ENCODE measurements around the gene EML5.
"Not testable (repeated sequence)": the region's sequence is repeated elsewhere in the genome, so short reads cannot be mapped to it uniquely, and the experiment has no call there.

EML5 gene

DNA sequence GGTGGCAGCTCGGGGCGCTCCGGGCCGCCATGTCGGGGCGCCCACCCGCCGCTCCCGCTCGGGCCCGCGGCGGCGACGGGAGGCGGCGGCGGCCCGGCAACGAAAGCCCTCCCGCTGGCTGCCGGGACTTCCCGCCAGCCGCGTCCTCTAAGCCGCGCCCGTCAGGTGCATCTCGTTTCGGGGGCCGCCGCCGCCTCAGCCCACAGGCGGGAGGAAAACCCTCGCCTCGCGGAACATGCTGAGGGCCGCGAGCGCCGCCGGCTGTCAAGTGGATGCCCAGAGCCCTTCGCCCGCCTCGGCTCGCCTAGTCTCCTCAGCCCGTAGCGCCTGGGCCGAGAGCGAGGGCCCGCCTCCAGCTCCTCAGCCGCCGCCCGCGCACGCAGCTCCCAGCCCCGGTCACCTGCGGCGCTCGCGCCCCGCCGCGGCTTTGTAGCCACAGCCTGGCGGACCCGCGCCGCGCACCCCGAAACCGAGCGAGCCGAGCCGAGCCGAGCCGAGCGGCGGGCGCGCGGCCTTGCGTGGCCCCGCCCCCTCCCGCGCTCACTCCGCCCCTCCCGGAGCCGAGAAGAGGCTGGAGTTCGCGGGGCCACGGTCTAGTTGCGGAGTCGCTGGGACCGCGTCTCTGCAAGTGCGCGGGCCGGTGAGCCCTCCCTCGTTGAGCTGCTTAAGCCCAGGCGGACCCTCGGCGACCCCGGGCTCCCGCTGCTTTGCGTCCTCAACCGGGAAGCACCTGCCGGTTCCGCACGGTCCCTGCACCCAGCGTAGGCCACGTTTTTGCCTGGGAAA lies at the start of gene EML5:
Gene EML5 (minus strand): TSS at position 481 of the 786 bp plus-strand sequence. CDS start 450 bp downstream, at position 31.
- peak; percentile 22 for DNase-seq (ENCODE audit: low spot score)

GRCh38 chr14:88842414-88842813 lies 49.7 kb upstream of the EML5 start:
- no peak for DNase-seq (ENCODE audit: low spot score)

- DNase-seq (ENCODE audit: low spot score), result no peak
Measured at GRCh38 chr14:88841741-88842140, 49.0 kb upstream of the EML5 start.

DNA sequence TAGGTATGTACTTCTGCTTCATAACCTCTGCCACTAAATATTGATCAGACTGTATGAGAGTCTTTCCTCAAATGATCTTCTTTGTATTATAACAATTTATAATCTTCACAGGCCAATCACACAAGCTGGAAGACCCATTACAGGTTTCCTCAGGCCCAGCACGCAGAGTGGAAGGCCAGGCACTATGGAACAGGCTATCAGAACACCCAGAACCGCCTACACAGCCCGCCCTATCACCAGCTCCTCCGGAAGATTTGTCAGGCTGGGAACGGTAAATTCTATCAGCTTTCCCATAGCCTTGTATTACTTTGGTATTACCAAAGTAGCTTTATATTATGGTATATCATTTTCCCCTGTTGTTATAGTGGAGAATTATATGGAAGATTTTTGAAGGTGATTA lies 48.2 kb upstream of the EML5 start:
- DNase-seq (ENCODE audit: low spot score), result no peak

- DNase-seq (ENCODE audit: low spot score), result no peak
Measured at GRCh38 chr14:88838015-88838414, 45.3 kb upstream of the EML5 start.

DNA sequence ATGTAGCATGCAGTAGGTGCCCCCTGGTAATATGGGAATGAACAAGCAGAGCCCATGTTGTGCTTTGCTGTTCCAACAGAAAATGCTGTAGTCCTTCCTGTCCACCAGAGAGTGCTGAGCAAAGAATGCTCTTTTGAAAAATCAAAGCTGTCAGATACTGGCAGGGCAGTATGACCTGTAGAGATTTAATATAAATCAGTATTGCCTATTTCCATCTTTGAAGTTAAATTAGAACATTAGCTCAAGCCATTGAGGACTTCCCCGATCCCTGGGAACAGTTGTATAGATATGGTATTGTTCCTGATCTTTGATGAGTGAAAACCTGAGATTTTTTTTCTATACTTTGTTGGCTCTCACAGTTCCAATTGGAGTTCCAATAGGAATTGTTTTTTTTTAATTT lies 44.7 kb upstream of the EML5 start:
- no peak for DNase-seq (ENCODE audit: low spot score)

DNA sequence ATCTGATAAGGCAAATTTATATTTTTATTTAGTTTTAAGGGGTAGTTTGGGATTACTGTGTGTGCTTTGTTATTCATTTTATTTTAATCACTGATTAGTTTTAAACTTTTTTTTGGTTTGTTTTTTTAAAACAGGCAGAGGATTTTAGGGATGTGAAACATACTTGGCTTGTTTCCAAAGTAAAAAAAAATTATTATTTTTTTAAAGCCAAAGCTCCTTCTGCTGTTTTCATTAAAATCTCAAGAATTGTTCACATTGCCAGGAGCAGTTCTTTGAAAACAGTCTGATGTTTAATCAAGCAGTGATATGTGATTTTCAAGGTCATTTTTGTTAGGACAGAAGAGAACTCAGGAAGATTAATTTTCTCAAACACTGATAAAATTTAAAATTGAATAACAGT lies 42.9 kb upstream of the EML5 start:
- no peak for DNase-seq (ENCODE audit: low spot score)

DNA sequence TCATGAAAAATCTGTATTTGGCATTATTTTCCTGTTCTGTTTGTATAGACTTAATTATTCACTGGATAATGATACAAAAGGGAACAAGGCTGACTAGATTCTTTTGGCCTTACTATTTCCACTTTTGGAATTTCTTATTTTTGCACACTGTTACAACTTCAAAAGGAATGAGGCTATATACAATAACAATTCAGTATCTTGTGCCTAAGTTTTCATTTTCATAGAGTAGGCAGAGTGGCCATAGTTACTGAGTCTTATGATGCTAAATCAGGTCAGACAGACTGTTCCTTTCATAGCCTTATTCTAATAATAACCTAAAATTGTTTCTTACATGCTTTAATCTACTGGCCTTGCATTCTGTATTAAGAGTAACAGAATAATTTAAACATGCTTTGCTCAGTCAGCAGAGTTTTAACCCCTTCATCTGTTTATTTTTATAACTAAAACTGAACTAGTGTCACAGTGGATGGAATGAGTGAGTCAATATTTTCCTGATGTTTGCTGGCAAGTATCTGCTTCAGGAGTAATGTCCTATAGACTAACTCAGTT lies 42.2 kb upstream of the EML5 start:
- DNase-seq (ENCODE audit: low spot score), result no peak

DNA sequence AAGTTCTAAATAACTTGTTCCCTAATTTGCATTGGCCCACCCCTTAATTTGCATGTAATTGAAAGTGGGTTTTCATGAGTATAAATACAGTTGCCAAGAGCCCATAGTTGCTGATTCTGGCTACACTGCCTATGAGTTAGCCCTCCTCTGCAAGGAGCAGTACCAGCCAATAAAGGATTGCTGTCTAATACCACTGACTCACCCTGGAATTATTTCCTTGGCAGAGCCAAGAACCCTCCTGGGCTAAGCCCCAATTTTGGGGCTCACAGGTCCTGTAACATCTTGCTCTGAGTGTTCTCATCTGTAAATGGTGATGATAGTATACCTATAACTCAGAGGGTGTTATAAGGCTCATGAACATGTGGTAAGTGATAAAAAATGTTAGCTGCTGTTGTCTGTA lies 38.5 kb upstream of the EML5 start:
- no peak for DNase-seq (ENCODE audit: low spot score)

DNA sequence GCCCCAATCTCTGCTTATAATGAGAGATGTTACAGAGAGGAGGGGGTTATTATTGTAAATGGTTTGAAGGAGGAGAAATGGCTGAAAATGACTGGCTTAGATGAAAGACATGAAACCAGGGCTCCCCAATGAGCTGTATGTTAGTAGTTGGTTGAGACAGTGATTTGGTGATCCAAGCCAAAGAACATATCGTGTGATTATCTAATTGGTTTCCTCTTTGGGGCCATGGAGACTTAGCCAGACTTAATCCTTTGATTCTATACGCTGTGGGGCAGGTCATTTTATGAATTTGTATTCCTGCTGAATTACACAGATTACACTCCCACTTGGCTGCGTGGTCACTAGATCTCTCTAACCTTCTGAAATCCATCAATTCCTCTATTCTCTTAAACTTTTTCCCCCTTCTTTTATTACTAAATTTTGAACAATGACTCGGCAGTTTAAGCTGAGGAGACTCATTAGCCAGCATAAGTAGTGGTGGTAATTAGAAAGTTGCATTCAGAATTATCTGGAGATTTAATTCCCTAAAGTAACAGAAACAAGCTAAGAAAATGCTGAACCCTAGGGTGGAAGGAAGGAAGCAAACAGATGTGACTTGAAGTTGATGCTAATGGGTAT lies 37.0 kb upstream of the EML5 start:
- no peak for DNase-seq (ENCODE audit: low spot score)

GRCh38 chr14:88829188-88829587 lies 36.4 kb upstream of the EML5 start:
- DNase-seq (ENCODE audit: low spot score), result no peak

GRCh38 chr14:88825503-88825902 lies 32.8 kb upstream of the EML5 start:
- DNase-seq (ENCODE audit: low spot score), result no peak

DNA sequence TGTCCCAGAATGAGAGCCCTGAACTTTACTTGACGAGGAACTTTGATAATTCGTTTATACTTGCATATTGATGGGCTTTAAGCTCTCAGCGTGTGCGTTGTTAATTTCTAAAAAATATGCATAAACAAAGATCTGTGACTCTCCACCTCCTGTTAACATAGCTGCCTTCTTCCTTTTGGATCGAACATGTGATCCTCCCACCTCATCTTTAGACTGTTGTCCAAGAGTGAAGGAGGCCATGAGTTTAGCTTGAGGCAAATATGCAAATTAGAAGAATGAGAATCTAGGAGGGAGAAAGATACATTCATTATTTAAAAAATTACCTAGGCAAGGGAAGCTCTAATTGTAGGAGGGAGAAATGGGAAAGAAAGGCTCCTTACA lies 32.3 kb upstream of the EML5 start:
- no peak for DNase-seq (ENCODE audit: low spot score)

- peak; percentile 86 for DNase-seq (ENCODE audit: low spot score)
Measured at GRCh38 chr14:88824314-88825077, 31.7 kb upstream of the EML5 start, which contains the start of gene TTC8. TSS of gene TTC8 (plus strand) at chr14:88824651. CDS start at chr14:88824708, 57 bp downstream.

GRCh38 chr14:88823968-88824313 lies 31.2 kb upstream of the EML5 start:
- no peak for DNase-seq (ENCODE audit: low spot score)

GRCh38 chr14:88821888-88822287 lies 29.1 kb upstream of the EML5 start:
- DNase-seq (ENCODE audit: low spot score), result no peak

GRCh38 chr14:88821378-88821777 lies 28.6 kb upstream of the EML5 start:
- DNase-seq (ENCODE audit: low spot score), result no peak

GRCh38 chr14:88819674-88820073 lies 26.9 kb upstream of the EML5 start:
- DNase-seq (ENCODE audit: low spot score), result not testable (repeated sequence)

DNA sequence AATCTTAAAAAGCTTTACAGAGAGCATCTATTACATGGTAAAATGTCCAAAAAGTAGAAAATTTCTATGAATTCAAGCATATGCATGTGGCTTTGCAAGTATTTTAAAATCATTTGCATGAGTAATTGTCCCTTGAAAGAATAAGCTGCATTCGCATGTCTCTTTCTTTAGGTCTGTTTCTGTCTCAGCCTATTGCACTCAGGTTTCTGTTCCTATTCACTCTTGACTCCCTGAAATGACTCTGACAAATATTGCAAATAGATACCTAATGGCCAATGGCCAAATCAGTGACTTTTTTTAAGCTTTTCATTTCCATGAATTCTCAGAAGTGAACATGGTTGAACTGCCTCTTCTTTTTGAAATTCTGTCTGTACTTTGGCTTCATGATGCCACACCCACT lies 25.3 kb upstream of the EML5 start:
- DNase-seq (ENCODE audit: low spot score), result no peak

DNA sequence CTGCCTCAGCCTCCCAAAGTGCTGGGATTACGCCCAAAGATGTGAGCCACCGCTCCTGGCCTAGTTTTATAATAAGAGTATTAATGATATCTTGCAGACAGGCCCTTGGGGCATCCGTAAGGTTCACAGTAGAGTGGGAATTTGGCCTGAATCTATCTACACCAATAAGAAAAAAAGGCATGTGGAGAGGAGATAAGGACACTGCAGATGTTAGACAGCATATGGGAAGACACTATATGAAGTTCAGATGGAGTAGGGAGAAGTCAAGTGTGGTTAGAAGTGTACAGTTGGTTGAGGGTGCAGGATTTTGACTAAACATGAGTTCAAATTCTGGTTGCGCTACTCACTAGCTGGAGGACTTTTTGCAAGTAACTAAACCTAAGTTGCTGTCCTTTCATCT lies 23.2 kb upstream of the EML5 start:
- no peak for DNase-seq (ENCODE audit: low spot score)

DNA sequence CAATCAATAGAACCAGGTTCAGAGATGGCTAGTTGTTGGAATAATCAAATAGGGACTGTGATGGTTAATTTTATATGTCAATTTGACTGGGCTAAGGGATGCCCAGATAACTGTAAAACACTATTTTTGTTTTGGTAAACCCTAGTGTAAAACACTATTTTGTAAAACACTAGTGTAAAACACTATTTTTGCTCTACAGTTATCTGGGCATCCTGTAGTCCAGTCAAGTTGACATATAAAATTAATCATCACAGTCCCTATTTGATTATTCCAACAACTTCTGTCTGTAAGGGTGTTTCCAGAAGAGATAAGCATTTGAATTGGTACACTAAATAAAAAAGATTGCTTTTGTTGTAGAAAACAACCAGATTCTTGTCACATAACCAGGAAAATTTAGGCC lies 15.6 kb upstream of the EML5 start:
- no peak for DNase-seq (ENCODE audit: low spot score)

DNA sequence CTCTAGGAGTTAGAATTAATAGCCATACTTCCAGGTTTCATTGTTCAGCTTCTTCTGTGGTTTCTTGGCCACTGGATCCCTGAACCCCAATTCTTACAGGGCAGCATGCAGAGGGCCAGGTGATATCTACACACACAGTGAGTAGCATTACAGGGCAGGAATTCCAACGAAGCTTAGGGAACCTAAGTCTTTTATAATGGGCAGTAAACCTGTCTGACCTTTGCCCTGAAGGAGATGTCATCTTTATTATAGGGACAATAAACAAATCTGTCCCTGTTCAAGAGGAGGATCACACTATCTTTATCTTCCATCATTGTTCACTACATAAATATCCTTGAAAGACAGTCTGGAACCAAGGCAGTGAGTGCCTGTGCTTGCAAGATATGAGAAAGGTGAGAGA lies 11.7 kb upstream of the EML5 start:
- DNase-seq (ENCODE audit: low spot score), result no peak

GRCh38 chr14:88804035-88804434 lies 11.3 kb upstream of the EML5 start:
- peak; percentile 11 for DNase-seq (ENCODE audit: low spot score)

All from kidney capillary endothelial cell (primary cell).